T-helper 2 cell treated with Interferon-gamma antibody and Interleukin-4, amounts not matched to agents 5 μg/mL and 100 μg/mL, for 36 hours (primary cell): Measurements from ENCODE around the gene UBE2G2.

ENCODE experiments used
- DNase-seq: peaks from one replicate; pipeline ENCODE4 v3.0.0; 2021; ENCODE audit warnings: low spot score
- H3K27ac Mint-ChIP-seq: one replicate; pipeline ENCODE4 v1.8.0; 2021; ENCODE audit warnings: mild to moderate bottlenecking, mixed read lengths
- H3K27me3 Mint-ChIP-seq: one replicate; pipeline ENCODE4 v1.8.0; 2021; ENCODE audit warnings: low read depth, mixed read lengths
- H3K36me3 Mint-ChIP-seq: one replicate; pipeline ENCODE4 v1.8.0; 2021; ENCODE audit warnings: low read depth, mixed read lengths
- H3K4me1 Mint-ChIP-seq: one replicate; pipeline ENCODE4 v1.8.0; 2021; ENCODE audit warnings: low read depth, mixed read lengths
- H3K4me3 Mint-ChIP-seq: one replicate; pipeline ENCODE4 v1.8.0; 2022; ENCODE audit warnings: mild to moderate bottlenecking, moderate library complexity, mixed read lengths
- H3K9me3 Mint-ChIP-seq: one replicate; pipeline ENCODE4 v1.8.0; 2021; ENCODE audit warnings: mixed read lengths

Gene UBE2G2

DNA sequence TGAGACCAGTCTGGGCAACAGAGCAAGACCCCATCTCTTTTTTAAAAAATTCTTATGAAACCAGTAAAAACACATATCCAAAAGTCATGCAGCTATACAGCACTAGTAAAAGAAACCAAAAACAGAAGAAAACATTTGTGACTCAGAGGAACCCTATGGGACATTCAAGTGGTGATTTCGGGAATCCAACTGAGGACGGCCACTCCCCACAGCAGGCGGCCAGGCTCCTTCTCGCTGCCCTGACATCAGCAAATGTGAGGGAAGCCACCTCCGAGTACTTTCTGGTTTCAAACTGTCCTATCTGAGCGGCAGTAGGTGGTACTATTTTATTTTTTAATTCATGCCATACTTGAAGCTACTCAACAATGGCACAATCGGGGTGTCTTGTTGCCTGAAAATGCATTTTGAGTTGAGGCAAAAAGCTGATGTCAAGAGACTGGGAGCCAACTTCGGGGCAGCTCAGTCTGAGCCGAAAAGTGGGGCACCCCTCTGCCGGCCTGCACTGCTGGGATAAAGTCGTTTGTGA, 12.9 kb upstream of the UBE2G2 start:
- H3K9me3 Mint-ChIP-seq, result peaks cover under 1% of the 10 kb centered on the region
- H3K4me3 Mint-ChIP-seq, result no peak overlapping the region
- H3K4me1 Mint-ChIP-seq, result peaks cover 14% of the 10 kb centered on the region
- H3K36me3 Mint-ChIP-seq, result peaks cover 13% of the 10 kb centered on the region
- no peak for DNase-seq
- no peaks in the 10 kb centered on the region for H3K27me3 Mint-ChIP-seq
- H3K27ac Mint-ChIP-seq, result no peak overlapping the region

DNA sequence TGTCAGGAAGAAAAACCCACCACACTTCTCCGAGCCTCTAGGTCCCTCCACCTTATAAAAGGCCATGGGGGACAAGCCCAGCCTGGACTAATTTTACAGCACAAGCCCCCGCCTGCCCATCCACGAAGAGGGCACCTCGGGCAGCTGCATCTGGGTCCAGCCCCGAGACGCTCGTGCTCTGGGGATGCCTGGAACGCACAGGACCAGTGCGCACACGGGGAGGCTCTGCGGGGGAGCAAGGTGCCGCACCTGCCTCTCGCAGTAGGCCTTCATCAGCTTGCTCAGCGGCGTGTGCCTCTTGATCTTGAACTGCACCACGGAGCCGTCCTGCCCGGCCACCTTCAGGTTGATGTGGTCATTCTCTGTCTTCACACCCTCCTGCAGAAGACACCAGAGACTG, 12.1 kb upstream of the UBE2G2 start:
- no peak for DNase-seq
- Mint-ChIP-seq H3K27ac (no peak overlapping the region), H3K9me3 (no peaks in the 10 kb centered on the region), H3K27me3 (no peaks in the 10 kb centered on the region), H3K4me1 (peaks cover 14% of the 10 kb centered on the region), H3K4me3 (no peak overlapping the region), H3K36me3 (peaks cover 20% of the 10 kb centered on the region)

DNA sequence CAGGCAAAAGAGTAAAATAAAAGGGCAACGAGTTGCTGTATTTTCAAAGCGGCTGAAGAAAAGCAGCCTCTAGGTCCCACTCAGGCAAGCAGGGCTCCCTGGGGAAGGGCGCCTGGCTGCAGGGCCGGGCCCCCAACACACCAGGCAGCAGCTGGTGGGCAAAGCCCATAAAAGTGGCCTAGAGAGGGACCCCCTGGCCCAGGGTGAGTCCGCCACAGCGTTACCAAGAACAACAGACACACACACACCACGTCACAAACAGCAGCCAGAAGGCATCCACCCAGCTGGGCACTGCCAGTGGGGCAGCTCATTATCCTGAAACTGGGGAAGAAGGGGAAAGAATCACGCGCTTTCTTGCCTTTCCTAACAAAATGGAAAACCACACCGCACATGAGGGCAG, 11.5 kb upstream of the UBE2G2 start:
- Mint-ChIP-seq H3K4me1 (peaks cover 14% of the 10 kb centered on the region), H3K27me3 (no peaks in the 10 kb centered on the region), H3K4me3 (no peak overlapping the region), H3K27ac (no peak overlapping the region), H3K36me3 (peaks cover 20% of the 10 kb centered on the region), H3K9me3 (no peaks in the 10 kb centered on the region)
- DNase-seq, result no peak

DNA sequence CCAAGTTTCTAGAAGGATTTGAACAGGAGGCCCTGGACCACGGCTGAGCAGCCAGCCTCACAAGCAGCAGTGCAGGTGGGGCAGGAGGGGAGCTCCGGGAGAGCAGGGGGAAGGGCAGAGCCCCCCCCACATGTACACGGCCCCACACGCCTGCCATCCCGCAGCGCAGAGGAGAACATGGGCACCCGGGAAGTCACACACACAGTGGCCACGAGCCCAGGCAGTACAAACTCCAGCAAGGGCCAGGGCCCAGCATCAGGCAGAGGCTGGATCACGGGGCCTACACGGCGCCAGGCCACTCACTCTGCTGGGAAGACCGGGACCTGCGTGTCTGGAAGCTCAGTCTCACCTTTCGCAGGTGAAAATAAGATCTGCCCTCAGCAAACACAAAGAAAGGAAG, 11.0 kb upstream of the UBE2G2 start:
- Mint-ChIP-seq H3K36me3 (peaks cover 20% of the 10 kb centered on the region), H3K27me3 (no peaks in the 10 kb centered on the region), H3K4me1 (peaks cover 14% of the 10 kb centered on the region), H3K27ac (peak overlapping the region; percentile 36), H3K4me3 (no peak overlapping the region), H3K9me3 (no peaks in the 10 kb centered on the region)
- no peak for DNase-seq

DNA sequence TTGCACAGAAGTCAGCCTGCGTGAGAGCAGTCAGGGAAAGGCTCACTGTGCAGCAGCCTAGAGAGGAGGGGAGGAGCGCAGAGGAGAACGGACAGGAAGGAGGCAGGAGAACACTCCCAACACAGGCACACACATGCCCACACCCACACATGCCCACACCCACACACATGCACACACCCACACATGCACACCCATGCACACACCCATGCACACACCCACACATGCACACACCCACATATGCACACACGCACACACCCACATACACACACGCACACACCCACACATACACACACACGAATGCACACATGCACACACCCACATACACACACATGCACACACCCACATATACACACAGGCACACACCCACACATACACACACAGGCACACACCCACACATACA, 9.2 kb upstream of the UBE2G2 start:
- Mint-ChIP-seq H3K27ac (no peak overlapping the region), H3K9me3 (no peaks in the 10 kb centered on the region), H3K4me3 (no peak overlapping the region), H3K4me1 (peaks cover 9% of the 10 kb centered on the region), H3K27me3 (no peaks in the 10 kb centered on the region), H3K36me3 (peaks cover 28% of the 10 kb centered on the region)
- no peak for DNase-seq

DNA sequence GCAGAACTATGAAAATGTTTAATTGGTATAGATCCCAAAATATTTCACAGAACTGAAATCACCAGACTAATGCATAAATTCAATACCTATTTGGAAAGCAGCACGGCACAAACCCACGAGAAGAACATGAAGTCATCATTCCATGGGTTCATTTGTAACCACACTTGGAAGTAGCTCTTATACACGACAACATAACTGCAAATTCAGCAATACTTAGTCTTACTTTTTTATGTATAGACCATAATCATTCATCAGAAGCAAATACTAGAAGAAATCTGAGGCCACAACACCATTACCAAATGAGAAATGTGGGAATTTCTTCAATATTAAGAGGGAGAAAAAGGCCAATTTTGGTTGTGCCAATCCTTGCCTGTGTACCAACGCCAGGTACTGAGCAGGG, 4.2 kb upstream of the UBE2G2 start:
- Mint-ChIP-seq H3K4me3 (no peak overlapping the region), H3K4me1 (peaks cover 19% of the 10 kb centered on the region), H3K9me3 (no peaks in the 10 kb centered on the region), H3K36me3 (peaks cover 53% of the 10 kb centered on the region), H3K27ac (no peak overlapping the region), H3K27me3 (no peaks in the 10 kb centered on the region)
- no peak for DNase-seq

DNA sequence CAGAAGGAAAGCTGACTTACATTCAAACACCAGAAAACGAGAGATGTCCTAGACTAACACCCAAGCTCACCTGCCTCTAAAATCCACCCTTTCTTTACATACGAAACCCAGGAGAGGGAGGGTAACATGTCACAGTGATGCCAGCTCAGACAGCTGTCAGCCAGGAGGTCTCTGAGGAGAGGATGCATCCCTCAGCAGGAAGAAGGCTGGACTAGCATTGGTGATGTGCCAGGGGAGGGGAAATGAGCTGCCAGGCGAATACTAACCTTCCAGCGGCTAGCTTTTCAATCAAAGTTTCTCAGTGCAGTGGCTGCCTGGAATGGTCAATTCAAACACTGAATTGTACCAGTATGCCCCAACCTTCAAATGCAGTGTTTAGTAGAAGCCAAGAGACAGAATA, 3.6 kb upstream of the UBE2G2 start:
- peaks cover 52% of the 10 kb centered on the region for H3K36me3 Mint-ChIP-seq
- no peaks in the 10 kb centered on the region for H3K27me3 Mint-ChIP-seq
- H3K4me1 Mint-ChIP-seq, result peaks cover 24% of the 10 kb centered on the region
- H3K9me3 Mint-ChIP-seq, result no peaks in the 10 kb centered on the region
- no peak overlapping the region for H3K4me3 Mint-ChIP-seq
- H3K27ac Mint-ChIP-seq, result no peak overlapping the region
- DNase-seq, result no peak

DNA sequence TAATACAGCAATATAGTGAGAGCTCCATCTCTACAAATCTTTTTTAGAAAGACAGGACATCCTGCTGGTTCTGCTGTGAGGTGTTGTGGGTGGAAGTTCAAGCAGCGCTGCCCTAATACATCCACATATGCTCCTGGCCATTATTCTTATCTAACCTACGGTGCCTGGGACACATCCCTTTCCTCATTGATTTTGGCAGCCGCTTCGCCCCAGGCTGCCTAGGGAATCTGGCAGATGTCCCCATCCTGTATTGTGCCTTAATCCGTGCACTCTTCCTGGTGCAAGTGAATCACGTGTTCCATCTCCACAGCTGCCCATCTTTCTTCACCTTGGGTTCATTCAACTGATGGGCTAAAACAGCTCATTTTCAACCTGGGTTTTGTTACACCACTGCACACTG, 3.1 kb upstream of the UBE2G2 start:
- Mint-ChIP-seq H3K4me1 (peaks cover 26% of the 10 kb centered on the region), H3K27me3 (no peaks in the 10 kb centered on the region), H3K9me3 (no peaks in the 10 kb centered on the region), H3K36me3 (peaks cover 51% of the 10 kb centered on the region), H3K4me3 (no peak overlapping the region), H3K27ac (no peak overlapping the region)
- DNase-seq, result no peak

DNA sequence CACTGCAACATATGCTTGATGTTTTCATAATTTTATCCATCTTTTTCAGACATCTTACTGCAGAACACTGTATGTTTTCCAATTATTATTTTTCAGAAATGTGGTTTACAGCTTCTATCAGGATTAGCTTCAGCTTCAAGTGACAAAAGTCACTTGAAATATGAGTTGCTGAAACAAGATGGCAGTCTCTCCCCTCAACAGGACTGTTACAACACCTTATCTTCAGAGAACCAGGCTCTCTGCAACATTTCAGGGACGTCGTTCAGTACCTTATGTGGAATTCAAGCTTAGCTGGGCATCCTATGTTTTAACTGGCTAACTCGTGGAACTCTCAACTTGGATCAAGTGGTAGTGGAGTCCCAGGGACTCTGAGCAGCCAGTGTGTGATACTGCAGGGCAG, 2.0 kb upstream of the UBE2G2 start:
- no peaks in the 10 kb centered on the region for H3K27me3 Mint-ChIP-seq
- no peak overlapping the region for H3K27ac Mint-ChIP-seq
- no peak for DNase-seq
- peak overlapping the region; percentile 33 for H3K4me3 Mint-ChIP-seq
- no peaks in the 10 kb centered on the region for H3K9me3 Mint-ChIP-seq
- peaks cover 31% of the 10 kb centered on the region for H3K4me1 Mint-ChIP-seq
- peaks cover 50% of the 10 kb centered on the region for H3K36me3 Mint-ChIP-seq

DNA sequence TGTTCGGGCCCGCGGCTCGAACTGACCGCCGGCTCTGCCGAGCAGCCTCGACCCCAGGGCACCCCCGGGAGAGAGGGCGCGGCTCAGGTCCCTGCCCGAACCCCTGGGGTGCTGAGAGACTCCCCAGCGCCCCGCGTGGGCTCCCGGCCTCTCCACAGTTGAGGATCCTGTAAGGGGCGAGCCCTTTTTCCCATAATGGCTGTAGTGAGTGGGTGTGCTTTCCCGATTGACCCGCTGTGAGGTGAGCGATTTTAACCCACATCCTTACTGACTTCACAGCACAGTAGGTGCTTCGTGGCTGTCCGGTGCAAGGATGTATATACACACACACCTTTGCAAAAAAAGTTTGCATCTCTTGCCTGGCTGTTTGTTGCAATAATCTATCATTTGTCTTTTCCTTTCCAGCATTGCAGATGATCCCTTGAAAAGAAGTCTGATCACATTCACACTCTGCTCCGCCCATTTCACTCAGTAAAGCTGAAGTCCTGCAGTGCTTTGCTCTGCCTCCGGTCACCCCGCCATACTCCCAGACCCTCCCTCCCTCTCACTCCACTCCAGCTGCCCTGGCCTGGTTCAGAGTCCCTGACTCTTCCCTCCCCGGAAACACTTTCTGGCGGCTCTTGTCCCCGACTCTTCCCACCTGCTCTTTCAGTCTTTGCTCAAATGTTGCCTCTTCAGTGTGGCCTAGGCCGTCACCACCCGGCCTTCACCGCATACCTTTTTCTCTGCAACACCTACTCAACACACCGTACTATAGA, 955 bp upstream of the UBE2G2 start:
- no peak for DNase-seq
- Mint-ChIP-seq H3K4me1 (peaks cover 33% of the 10 kb centered on the region), H3K27ac (peak overlapping the region; percentile 90), H3K9me3 (no peaks in the 10 kb centered on the region), H3K27me3 (no peaks in the 10 kb centered on the region), H3K4me3 (peak overlapping the region; percentile 89), H3K36me3 (peaks cover 57% of the 10 kb centered on the region)

DNA sequence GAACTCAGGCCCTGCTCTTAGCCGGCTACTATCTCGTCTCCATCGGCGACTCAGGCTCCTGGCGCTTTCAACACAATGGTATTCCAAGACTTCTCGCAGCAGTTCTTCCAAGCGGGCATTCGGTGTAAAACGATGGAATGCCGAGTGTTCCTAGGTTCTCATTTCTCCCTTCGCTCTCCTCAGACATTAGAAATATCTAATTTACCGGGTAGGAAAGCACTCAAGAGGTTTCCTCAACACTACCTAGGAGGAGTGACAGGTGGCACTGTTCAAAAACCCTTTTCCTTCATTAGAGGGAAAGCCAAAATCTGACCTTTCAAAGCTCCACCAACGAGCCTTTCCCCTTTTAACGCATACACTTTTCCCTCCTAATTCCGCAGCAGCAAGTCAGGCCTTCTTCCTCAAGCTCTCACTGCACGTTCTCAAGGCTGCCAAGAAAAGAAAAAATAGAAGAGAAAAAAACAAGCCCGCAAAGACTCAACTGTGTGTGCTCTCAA, 601 bp downstream of the UBE2G2 start:
- Mint-ChIP-seq H3K27me3 (no peaks in the 10 kb centered on the region), H3K4me3 (peak overlapping the region; percentile 100), H3K36me3 (peaks cover 57% of the 10 kb centered on the region), H3K27ac (peak overlapping the region; percentile 89), H3K9me3 (no peaks in the 10 kb centered on the region), H3K4me1 (peaks cover 37% of the 10 kb centered on the region)
- no peak for DNase-seq

DNA sequence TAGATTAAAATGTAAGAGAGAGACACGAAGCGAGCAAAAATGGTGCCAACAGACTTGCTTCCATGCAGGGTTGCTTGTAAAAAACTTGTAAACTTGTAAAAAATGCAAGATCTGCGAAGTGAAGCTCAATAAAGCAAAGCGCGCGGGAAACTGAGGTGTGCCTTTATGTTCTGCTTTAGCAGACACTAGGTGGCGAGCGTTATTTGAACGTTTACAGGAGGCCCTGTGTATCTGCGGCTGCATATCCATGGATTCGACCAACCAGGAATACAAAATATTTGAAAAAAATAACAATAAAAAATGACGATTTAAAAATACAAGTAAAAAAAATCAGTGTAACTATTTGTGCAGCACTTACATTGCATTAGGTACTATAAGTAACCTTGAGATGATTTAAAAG, 1.5 kb downstream of the UBE2G2 start:
- H3K27ac Mint-ChIP-seq, result no peak overlapping the region
- H3K36me3 Mint-ChIP-seq, result peaks cover 50% of the 10 kb centered on the region
- no peaks in the 10 kb centered on the region for H3K9me3 Mint-ChIP-seq
- H3K27me3 Mint-ChIP-seq, result no peaks in the 10 kb centered on the region
- peaks cover 37% of the 10 kb centered on the region for H3K4me1 Mint-ChIP-seq
- no peak for DNase-seq
- H3K4me3 Mint-ChIP-seq, result peak overlapping the region; percentile 100

DNA sequence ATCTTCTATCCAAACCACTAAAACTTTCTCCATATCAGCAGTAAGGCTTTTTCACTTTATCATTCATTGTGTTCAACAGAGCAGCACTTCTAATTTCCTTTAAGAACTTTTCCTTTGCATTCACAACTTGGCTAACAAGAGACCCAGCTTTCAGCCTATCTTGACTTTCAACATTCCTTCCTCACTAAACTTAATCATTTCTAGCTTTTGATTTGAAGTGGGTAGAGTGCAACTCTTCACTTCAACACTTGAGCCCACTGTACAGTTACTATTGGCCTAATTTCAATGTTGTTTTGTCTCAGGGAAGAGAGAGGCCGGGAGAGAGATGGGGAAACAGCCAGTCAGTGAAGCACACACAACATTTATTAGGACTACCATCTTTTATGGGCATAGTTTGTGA, 2.0 kb downstream of the UBE2G2 start:
- H3K27ac Mint-ChIP-seq, result no peak overlapping the region
- peaks cover 37% of the 10 kb centered on the region for H3K4me1 Mint-ChIP-seq
- peak overlapping the region; percentile 100 for H3K4me3 Mint-ChIP-seq
- H3K27me3 Mint-ChIP-seq, result no peaks in the 10 kb centered on the region
- H3K36me3 Mint-ChIP-seq, result peaks cover 46% of the 10 kb centered on the region
- DNase-seq, result no peak
- no peaks in the 10 kb centered on the region for H3K9me3 Mint-ChIP-seq

DNA sequence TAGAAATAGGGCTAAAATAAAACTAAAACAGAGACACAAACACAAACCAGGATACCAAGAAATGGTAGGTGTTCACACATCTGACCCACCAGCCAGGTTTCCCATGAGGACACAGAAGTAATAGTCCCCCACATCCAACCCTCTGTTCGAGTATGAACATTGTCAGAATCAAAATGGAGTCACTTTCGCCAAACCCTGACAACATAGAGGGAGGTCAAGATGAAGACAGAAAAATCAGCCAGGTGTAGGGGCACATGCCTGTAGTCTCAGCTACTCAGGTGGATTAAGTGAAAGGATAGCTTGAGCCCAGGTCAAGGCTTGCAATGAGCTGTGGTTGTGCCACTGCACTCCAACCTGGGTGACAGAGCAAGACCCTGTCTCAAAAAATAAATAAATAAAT, 3.8 kb downstream of the UBE2G2 start:
- Mint-ChIP-seq H3K4me3 (no peak overlapping the region), H3K4me1 (peaks cover 38% of the 10 kb centered on the region), H3K36me3 (peaks cover 31% of the 10 kb centered on the region), H3K9me3 (no peaks in the 10 kb centered on the region), H3K27ac (no peak overlapping the region), H3K27me3 (no peaks in the 10 kb centered on the region)
- no peak for DNase-seq

DNA sequence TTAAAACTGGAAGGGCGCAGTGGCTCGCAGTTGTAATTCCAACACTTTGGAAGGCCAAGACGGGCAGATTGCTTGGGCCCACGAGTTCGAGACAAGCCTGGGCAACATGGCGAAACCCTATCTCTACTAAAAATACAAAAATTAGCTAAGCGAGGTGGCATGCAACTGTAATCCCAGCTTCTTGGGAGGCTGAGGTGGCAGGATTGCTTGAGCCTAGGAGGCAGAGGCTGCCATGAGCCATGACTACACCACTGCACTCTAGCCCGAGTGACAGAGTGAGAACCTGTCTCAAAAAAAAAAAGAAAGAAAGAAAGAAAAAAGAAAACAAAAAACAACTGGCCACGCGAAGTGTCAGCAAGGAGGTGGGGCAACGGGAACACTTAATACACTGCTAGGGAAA, 6.3 kb downstream of the UBE2G2 start:
- Mint-ChIP-seq H3K36me3 (peaks cover 35% of the 10 kb centered on the region), H3K4me1 (peaks cover 28% of the 10 kb centered on the region), H3K27me3 (no peaks in the 10 kb centered on the region), H3K4me3 (no peak overlapping the region), H3K9me3 (no peaks in the 10 kb centered on the region), H3K27ac (no peak overlapping the region)
- no peak for DNase-seq
